CD4-positive, alpha-beta T cell treated with Interleukin-15 for 1 hour (primary cell): Measurements from ENCODE around the gene ROGDI.

Source experiments
- DNase-seq: peaks from one replicate; pipeline ENCODE4 v3.0.0-alpha.2; 2020

The ROGDI gene, protein sequence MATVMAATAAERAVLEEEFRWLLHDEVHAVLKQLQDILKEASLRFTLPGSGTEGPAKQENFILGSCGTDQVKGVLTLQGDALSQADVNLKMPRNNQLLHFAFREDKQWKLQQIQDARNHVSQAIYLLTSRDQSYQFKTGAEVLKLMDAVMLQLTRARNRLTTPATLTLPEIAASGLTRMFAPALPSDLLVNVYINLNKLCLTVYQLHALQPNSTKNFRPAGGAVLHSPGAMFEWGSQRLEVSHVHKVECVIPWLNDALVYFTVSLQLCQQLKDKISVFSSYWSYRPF

DNA sequence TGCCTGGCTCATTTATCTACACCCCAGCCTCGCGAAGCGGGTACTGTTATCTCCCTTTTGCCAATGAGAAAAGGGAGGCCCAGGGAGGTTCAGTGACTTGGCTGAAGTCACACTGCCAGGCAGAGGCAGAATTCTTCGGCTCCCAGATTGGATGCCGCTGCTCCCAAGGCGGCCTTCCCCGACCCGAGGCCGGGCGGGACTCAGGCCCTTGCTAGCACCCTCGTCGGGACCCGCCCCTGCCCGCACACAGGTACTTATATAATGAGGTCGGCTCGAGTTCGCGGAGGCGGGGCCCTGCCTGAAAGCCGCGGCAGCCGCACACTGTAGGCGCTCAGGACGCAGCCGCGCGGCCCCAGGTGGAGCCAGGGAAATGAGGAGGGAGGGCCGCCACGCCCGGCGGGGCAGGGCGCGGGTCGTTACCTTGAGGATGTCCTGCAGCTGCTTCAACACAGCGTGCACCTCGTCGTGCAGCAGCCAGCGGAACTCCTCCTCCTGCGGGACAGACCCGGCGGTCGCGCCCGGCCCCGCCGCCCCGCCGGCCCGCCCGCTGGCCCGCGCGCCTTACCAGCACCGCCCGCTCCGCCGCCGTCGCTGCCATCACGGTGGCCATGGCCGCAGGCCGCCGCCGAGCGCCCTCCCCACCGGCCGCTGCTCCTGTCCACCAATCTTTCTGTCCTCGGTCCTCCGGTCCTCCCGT is at the start of gene ROGDI:
Gene ROGDI (minus strand): TSS at position 672 of the 697 bp plus-strand sequence. CDS start 62 bp downstream, at position 610.
- peak; percentile 90 for DNase-seq

DNA sequence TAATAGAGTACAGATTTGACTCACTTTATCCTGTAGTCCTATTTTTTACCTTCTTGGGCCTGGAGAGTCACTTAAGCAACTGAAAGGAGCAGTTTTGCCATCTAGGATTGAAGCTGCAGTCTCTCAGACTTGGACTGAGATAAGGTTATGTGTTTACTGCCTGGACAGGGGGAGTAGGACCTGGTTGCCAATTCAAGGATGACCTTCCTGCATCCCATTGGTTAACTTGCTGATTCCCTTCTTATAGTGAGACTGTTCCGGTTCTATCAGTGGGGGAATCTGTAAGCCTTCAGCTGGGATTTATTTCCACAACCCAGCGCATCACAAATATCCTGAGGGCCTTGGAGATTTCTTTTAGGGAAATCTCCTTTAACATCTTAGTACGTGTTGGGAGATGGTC is 47.8 kb upstream of the ROGDI start:
- no peak for DNase-seq

DNA sequence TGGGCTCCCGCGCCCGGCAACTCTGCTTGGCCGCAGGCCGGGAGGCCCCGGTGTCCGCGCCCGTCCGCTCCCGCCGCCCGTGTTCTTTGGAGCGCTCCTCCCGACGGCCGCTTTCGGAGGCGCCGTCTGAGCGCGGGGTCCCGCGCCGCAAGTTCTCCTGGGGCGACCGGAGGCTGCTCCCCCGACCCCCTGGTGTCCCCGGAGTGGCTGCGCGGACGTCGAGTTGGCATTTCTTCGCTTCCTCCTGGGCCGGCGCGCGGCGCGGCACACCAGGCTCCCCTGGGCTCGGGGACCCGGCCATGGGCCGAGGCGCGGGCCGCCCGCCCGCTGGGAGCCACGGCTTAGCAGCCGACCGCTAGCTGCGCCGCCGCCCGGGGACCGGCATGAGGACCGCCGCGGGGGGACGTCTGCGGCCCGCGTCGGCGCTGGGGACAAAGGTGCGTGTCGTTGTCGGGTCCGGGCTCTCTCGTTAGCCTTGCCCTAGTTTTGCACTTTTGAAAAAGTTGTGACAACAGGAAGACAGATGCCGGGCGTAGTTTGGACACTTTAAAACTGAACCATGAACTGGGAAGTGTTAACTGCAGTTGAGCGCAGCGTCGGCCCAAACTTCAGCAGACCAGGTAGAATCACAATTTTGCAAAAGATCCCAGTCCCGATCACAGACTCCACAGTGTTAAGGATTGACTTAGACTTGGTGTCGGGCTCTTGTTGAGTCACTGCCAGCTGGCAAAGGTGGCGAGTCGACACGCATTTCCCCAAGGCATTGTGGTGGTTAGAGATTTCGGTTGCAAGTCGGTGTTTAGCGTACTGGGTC is 45.5 kb upstream of the ROGDI start:
- peak; percentile 24 for DNase-seq

DNA sequence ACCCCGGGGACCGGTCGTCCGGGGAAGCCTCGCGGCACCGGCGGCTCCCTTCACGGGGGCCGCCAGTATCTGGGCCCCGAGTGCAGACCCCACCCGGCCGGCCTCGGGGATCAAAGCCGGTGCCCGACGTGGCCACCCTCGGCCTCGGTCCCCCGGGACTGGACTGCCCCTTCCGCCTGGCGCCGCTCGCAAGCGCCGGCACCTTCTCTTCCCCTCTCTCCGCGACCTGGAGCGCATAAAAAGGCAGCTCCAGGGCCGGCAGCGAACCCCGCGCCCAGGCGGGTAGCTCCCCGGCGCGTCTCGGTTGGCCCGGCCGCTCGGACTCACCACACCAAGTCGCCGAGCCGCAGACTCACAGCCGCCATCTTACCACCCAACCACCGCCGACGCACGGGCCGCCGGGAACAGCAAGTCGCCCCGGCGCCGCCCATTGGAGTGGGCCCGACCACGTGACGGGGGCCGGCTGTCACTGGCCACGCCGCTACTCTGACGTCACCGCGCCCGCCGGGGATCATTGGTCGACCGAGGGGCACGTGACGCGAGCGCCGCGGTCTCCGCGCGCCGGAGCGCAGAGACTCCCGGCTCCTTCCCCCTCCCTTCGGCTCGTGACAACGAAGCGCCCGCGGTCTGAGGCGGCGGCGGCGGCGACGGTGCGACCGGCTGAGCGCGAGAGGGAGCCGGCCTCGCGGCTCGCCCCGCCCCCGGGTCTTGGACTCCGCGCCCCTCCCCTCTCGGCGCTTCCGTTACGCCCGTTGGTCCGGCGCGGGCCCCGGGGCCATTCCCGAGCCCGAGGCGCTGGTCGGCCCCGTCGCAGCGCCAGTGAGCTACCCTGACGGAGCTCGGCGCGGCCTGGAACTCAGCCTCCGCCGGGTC is 44.7 kb upstream of the ROGDI start, which contains the start of the genes GLYR1 and UBN1:
Gene GLYR1 (minus strand): TSS at position 388 of the 873 bp plus-strand sequence. CDS start 23 bp downstream, at position 365.
Gene UBN1 (plus strand): TSS at position 581 of the 873 bp plus-strand sequence. CDS start 5,437 bp downstream, outside the sequence.
- DNase-seq = peak; percentile 98

DNA sequence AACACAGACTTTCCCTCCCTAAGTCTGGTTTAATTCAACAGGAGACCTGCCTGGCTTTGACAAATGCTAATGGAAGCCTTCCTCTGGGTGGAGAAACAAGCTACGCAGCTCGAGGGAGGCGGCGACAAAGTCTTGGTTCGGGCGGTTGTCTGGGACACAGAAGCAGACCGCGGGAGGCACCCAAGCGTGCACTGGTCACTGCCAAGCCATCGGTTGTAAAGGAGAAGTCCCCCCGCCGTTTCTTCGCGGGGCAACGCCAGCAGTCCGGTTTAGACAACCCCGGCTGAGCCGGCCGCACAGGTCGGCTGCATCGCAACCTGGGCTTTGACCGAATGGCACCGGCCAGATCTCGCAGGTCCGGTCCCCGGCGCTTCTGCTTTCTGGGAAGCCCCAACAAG is 44.1 kb upstream of the ROGDI start:
- peak; percentile 39 for DNase-seq

DNA sequence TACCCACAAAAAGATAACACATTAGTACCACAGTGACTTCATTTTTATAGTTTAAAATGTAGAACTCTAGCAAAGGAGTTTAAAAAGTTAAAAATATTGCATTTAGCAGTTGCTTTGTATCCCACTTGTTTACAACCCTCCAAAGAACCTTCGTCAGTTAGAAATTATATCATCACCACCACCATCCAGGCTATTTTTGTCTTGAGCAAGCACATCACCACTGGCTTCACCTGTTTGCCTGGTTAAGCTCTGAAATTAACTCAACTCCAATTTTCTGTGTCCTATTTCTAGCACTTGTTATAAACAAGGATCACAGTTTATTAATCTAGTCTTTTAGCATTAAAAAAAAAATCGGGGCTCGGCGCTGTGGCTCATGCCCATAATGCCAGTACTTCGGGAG is 38.6 kb upstream of the ROGDI start:
- no peak for DNase-seq

DNA sequence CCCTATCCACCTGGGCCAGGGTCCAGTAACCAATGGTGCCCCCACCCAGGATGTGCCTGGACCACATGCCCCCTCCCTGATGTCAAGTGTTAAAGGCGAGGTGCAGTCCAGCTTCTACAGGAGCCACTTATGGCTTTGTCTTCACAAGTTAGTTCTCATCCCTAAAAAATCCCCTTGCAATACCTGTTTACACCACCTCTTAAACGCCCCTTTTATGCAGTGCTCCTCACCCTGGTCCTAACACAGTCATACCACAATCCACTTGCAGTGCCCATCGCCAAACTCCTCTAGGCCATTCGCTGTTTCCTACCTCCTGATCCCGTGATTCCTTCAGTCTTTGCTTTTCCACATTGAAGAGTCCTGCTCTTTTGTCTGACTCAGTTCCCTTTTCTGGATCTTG is 37.5 kb upstream of the ROGDI start:
- no peak for DNase-seq

DNA sequence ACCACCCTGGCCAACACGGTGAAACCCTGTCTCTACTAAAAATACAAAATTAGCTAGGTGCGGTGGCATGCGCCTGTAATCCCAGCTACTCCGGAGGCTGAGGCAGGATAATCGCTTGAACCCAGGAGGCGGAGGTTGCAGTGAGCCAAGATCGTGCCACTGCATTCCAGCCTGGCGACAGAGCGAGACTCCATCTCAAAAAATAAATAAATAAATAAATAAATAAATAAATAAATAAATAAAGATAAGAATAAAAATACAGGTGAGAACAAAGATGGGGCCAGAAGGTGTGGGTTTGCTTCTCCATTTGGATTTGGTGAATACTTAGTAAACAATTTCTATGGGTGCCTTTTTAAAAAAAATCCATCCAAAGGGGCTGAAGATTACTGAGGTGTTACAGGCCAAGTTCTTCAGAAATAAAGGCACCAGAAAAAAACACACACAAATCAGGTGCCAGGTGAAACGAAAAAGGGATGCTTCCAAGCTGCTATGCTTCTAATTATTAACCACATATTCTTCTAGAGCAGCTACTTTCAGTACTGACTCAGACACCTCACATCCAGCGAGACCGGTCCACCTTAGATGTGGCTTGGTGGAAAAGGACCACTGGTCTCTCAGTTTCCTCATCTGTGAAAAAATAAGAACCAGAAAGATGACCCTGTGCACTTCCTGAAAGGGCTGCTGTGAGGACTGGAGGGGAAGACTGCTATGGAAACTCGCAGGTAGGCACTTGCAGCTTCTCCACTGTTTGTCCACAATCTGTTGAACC is 35.5 kb upstream of the ROGDI start:
- no peak for DNase-seq

DNA sequence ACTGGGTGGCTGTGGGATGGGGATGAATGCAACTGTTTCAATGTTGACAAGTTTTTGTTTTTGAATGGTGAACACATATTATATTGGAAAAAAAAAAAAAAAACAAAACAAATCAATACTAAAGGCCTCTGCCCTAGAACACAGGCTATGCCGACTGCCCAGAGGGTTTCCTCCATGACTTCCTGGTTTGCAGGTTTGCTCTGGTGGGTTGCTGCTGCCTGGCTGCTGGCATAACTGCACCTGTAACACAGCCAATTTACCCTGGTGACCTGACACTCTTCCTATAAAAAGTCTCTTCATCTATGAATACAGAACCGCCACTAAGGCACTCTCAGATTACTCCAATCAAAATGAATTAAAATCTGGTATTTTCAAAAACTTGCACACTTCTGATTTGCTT is 34.3 kb upstream of the ROGDI start:
- no peak for DNase-seq

DNA sequence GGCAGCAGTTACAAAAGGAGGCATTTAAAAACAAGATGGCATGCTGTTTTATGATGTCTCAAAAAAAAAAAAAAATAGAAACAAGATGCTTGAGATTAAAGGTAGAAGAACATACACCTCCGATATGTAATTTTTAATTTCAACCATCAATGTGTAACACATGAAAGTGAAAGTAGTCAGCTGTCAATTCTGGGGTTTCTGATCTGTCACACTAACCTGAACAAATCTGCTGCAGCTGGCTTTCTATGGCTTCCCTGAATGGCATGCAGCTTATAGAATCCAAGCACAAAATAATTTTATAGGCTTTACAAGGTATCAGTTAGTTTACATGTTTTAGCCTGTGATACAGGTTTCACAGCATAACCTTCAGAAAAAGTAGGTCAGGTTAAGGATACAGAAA is 31.2 kb upstream of the ROGDI start:
- DNase-seq = no peak

DNA sequence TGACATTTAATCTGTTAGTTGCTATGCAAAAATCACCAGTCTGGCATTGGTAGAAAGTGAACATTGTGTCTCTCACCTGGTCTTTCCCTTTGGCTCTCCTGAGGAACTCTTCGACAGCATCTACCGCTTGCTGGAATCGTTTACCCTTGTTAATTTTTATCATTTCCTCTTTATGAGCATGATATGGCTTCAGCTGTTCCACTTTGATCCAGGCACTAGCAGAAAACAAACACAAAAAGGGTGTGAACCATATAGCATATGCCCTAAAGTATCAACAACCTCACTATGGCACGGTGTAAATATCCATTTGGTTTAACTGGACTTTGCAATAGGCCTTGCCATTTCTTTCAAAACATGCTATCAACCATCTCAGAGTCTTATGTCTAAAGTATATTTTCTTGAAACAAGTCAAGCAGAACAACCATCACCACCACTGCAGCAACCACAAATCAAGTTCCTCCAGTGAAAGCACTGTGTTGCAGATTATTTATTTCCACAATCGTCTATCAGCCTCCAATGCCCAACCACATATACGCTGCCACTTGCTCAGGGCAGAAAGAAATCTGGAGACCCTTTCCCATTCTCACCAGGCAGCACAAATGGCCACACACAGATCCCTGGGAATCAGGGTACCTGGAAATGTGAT is 30.4 kb upstream of the ROGDI start:
- DNase-seq = no peak

DNA sequence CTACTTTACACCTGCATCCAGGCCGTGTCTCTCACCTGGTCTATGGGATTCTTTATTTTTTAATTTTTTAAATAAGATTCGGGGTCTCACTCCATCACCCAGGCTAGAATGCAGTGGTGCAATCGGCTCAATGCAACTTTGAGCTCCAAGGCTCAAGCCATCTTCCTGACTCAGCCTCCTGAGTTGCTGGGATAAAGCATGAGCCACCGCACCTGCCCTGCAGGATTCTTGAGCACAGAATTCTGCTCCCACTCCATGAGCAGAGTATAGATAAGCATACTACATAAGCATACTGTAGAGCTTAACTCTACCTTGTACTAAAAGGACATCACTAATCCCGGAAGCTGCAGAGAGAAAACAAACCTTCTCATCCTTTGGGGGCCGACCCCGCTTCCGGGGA is 29.2 kb upstream of the ROGDI start:
- DNase-seq = no peak

DNA sequence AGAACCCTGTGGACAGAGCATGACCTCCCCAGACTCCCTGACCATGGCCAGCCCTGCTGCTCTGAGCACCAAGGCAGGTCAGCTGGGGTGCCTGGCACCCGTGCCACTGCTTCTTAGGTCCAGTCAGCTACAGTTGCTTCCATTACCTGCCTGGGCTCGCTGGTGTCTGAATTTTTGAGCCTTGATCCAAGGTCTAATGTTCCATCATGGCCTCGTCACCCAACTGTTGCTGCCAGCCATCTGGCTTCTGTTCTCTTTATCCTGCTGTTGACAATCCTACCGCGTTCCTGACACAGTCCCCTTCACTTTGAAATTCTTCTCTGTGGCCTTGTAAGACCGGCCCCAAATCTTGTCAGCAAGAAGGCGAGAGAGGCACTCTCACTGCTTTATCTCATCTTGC is 28.0 kb upstream of the ROGDI start:
- DNase-seq = no peak

DNA sequence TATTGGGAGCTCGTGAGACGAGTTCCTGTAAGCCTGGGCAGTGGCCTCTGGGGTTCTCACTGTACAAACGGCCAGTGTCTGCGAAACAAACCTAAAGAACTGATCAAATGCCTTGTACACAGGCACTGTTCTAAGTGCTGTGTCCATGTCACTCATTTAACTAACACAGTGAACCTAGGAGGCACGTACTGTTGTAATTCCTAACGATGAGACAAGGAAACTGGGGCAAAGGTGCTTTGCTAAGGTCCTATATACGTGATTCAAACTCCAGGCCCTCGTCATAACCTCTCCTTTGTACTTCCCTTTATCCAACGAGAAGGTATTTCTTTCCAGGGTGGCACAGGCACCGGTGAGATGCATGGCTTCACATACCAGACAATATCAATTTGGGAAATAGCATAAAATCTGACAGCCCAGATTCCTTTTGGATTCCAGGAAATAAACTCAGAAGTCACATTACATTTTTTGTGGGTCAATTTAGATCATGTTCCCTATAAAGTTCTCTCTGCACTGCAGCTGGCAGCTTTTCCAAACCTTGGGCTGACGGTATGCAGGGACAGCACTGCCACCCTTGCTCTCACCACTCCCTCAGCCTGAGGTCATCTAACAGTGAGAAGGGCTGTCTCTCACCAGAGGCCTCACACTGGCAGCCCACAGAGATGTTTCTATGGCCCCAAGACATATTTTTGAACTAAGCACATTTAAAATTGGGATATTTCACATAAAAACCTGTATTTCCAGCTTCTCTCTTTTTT is 26.3 kb upstream of the ROGDI start:
- no peak for DNase-seq

DNA sequence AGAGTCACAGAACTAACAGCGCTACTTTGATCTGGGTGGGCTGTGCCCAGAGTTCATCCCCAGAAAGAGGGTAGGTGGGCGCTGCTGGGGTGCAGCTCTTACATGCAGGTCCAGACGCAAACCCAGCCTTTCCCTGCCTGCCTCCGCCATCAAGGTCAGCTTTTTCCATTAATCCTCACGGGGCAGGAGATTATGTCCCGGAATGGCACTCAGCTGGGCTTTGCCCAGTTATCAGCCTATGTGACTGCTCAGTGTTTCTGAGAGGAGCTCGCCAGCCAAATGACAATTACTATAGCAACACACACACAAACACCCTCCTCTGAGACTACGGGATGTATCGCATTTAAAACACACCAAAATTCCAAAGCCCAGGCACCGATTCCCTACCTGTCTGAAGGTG is 24.5 kb upstream of the ROGDI start:
- DNase-seq = no peak

DNA sequence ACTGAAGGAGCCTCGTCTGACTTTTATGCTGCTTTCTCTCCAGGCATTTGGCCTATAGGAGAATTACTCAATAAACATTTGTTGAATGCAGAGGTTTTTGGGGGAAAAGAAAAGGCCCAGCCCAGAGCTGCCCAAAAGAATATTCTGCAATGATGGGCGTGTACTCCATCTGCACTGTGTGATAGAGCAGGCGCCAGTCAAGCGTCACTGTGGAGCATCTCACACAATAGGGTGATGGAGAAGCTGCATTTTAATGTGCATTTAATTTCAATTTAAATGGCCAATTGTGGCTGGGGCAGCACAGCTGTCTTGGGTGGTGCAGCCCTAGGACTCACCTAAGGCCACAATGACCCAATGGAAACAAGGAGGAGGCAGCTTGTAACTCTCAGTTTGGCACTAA is 24.1 kb upstream of the ROGDI start:
- no peak for DNase-seq

DNA sequence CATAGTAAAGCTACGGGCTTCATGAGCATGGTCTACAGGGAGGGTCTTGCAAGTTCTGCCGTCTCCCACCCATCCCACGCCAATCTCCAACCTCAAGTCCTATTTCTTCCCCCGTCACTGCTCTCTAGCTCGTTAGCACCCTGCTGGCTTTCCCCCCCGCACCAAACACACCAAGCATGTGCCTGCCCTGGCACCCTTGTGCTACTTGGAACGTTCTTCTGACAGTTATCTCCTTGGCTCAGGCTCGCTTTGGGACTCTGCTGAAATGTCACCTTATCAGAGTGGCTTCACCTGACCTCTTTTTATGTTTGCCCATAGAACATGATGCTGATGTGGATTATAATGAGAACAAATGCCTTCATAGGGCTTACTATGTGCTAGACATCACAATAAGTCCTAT is 22.8 kb upstream of the ROGDI start:
- DNase-seq = no peak

DNA sequence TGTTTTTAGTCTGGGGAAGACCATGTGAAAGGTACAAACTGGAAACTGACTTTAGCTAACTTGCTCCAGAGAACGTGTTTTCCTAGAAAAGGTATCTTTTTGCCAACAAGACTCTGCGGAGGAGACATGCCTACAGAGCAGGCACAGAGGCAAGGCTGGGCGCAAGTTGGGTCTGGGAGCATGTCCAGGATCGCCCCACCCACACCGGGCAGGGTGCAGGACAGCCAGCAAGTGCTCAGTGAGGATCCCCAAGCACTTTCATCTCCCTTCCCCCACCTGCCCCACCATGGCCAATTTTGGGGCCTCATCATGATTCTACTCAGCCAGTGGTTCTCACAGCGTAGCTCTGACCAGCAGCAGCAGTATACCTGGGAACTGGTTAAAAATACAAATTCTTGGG is 18.2 kb upstream of the ROGDI start:
- DNase-seq = no peak

DNA sequence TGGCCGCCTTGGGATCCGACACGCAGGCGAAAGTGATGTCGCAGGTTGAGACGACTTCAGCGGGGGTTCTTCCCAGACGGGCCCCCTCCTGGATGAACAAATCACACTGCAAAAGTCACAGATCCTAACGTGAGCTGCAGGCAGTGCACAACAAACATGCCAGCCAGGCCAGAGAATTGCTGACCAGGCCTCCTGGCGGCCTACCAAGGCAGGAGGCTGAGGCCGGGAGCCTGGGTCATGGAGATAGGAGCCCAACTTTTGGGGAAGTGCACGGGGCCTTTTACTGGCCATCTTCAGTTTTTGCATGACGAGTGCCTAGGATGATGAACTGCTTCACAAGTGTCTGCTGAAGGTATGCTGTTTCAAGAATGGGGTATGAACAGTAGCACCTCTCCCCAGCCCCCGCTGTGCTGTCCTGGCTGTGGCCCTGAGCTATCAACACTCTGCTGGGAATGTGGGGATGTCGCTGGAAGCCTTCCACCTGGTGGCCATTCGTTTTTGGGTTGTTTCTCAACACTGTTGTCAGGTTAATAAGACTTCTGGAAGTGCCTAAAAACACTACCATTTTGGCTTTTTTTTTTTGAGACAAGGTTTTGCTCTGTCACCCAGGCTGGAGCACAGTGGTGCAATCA is 12.2 kb upstream of the ROGDI start:
- DNase-seq = no peak

DNA sequence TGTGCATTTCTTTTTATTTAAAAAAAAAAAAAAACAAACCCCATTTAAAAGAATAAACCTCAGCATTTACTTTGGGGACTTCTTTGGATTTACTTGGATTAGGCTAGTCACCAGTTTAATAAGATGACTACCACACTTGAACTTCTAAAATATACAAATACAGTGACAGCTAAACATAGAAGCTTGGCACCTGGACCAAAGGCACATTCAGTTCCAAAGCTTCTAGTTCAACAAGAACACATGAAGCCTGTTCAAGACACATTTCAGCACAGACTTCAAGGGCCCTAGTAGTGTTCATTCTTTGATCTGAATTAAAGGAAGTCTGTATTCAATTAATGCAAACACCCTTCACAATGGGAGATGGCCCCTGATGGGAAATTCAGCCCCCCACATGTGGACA is 11.6 kb upstream of the ROGDI start:
- DNase-seq = no peak
